Stimulated activated CD8-positive, alpha-beta memory T cell treated with anti-CD3 and anti-CD28 coated beads, Interleukin-4, amount 100 ng/mL, for 48 hours (primary cell): ENCODE measurements around the gene TVP23A.
A peak's percentile ranks its signal among the peaks of the same experiment; 100 is the strongest.
"Not testable (repeated sequence)": the region's sequence is repeated elsewhere in the genome, so short reads cannot be mapped to it uniquely, and the experiment has no call there.

Experiments used
- DNase-seq: peaks from one replicate; pipeline ENCODE4 v3.0.0-alpha.2; 2020

TVP23A gene

GRCh38 chr16:10791048-10791447, 27.5 kb downstream of the TVP23A start:
- no peak for DNase-seq

GRCh38 chr16:10788630-10789029, 30.0 kb downstream of the TVP23A start:
- DNase-seq = not testable (repeated sequence)

- no peak for DNase-seq
Measured at GRCh38 chr16:10787304-10787703, 31.3 kb downstream of the TVP23A start.

- DNase-seq = no peak
Measured at GRCh38 chr16:10782628-10783027, 36.0 kb downstream of the TVP23A start.

- no peak for DNase-seq
Measured at GRCh38 chr16:10780628-10781027, 38.0 kb downstream of the TVP23A start.

- DNase-seq = not testable (repeated sequence)
Measured at GRCh38 chr16:10779908-10780307, 38.7 kb downstream of the TVP23A start.

- DNase-seq = no peak
Measured at GRCh38 chr16:10777356-10777755, 41.2 kb downstream of the TVP23A start.

GRCh38 chr16:10776923-10777322, 41.7 kb downstream of the TVP23A start:
- DNase-seq = not testable (repeated sequence)

- DNase-seq = no peak
Measured at GRCh38 chr16:10776280-10776679, 42.3 kb downstream of the TVP23A start.

GRCh38 chr16:10770907-10771306, 47.7 kb downstream of the TVP23A start:
- DNase-seq = no peak

- no peak for DNase-seq
Measured at GRCh38 chr16:10769381-10769780, 49.2 kb downstream of the TVP23A start.

- no peak for DNase-seq
Measured at GRCh38 chr16:10767127-10767526, 51.5 kb downstream of the TVP23A start.

- no peak for DNase-seq
Measured at GRCh38 chr16:10765772-10766171, 52.8 kb downstream of the TVP23A start.

- no peak for DNase-seq
Measured at GRCh38 chr16:10763456-10763855, 55.1 kb downstream of the TVP23A start.

GRCh38 chr16:10762336-10763016, 56.1 kb downstream of the TVP23A start:
- DNase-seq = no peak

- DNase-seq = no peak
Measured at GRCh38 chr16:10761373-10761772, 57.2 kb downstream of the TVP23A start.

GRCh38 chr16:10760858-10761257, 57.7 kb downstream of the TVP23A start:
- DNase-seq = no peak

- DNase-seq = no peak
Measured at GRCh38 chr16:10756574-10756973, 62.0 kb downstream of the TVP23A start.

GRCh38 chr16:10754941-10755340, 63.7 kb downstream of the TVP23A start:
- DNase-seq = no peak

- no peak for DNase-seq
Measured at GRCh38 chr16:10753670-10754069, 64.9 kb downstream of the TVP23A start.

GRCh38 chr16:10752843-10753523, 65.6 kb downstream of the TVP23A start:
- no peak for DNase-seq

GRCh38 chr16:10751291-10751697, 67.3 kb downstream of the TVP23A start:
- peak; percentile 51 for DNase-seq

GRCh38 chr16:10750793-10751192, 67.8 kb downstream of the TVP23A start:
- DNase-seq = no peak

- DNase-seq = no peak
Measured at GRCh38 chr16:10745841-10746240, 72.8 kb downstream of the TVP23A start.
